Stimulated activated CD8-positive, alpha-beta memory T cell treated with anti-CD3 and anti-CD28 coated beads, Interleukin-4, amount 100 ng/mL, for 48 hours (primary cell): ENCODE measurements around the gene PAQR4.
A peak's percentile ranks its signal among the peaks of the same experiment; 100 is the strongest.
"Not testable (repeated sequence)": the region's sequence is repeated elsewhere in the genome, so short reads cannot be mapped to it uniquely, and the experiment has no call there.

ENCODE experiments used
- DNase-seq: peaks from one replicate; pipeline ENCODE4 v3.0.0-alpha.2; 2020

PAQR4 gene

GRCh38 chr16:2968738-2969544 lies at the start of gene PAQR4:
PAQR4 (plus strand) TSS chr16:2969348; CDS start chr16:2969675, 327 bp downstream.
- DNase-seq, result peak; percentile 88

GRCh38 chr16:2919511-2920255 lies 49.5 kb upstream of the PAQR4 start:
- DNase-seq, result peak; percentile 74

- no peak for DNase-seq
Observed at GRCh38 chr16:2923481-2923880, 45.7 kb upstream of the PAQR4 start.

GRCh38 chr16:2924901-2925755 lies 44.0 kb upstream of the PAQR4 start:
- no peak for DNase-seq

GRCh38 chr16:2925951-2926649 lies 43.0 kb upstream of the PAQR4 start:
- no peak for DNase-seq

GRCh38 chr16:2926650-2926999 lies 42.5 kb upstream of the PAQR4 start:
- DNase-seq, result no peak

- DNase-seq, result peak; percentile 94
Observed at GRCh38 chr16:2927010-2927646, 42.0 kb upstream of the PAQR4 start.

- not testable (repeated sequence) for DNase-seq
Observed at GRCh38 chr16:2928151-2928550, 41.0 kb upstream of the PAQR4 start.

GRCh38 chr16:2928796-2929195 lies 40.4 kb upstream of the PAQR4 start:
- DNase-seq, result no peak

GRCh38 chr16:2929693-2930092 lies 39.5 kb upstream of the PAQR4 start:
- no peak for DNase-seq

- no peak for DNase-seq
Observed at GRCh38 chr16:2930236-2930635, 38.9 kb upstream of the PAQR4 start.

- not testable (repeated sequence) for DNase-seq
Observed at GRCh38 chr16:2931231-2931914, 37.8 kb upstream of the PAQR4 start.

GRCh38 chr16:2933136-2933535 lies 36.0 kb upstream of the PAQR4 start:
- no peak for DNase-seq

GRCh38 chr16:2933701-2934100 lies 35.4 kb upstream of the PAQR4 start:
- no peak for DNase-seq

GRCh38 chr16:2934450-2934849 lies 34.7 kb upstream of the PAQR4 start:
- no peak for DNase-seq

- no peak for DNase-seq
Observed at GRCh38 chr16:2936436-2937011, 32.6 kb upstream of the PAQR4 start.

GRCh38 chr16:2937170-2937569 lies 32.0 kb upstream of the PAQR4 start:
- DNase-seq, result no peak

GRCh38 chr16:2938206-2938605 lies 30.9 kb upstream of the PAQR4 start:
- DNase-seq, result no peak

GRCh38 chr16:2939968-2940367 lies 29.2 kb upstream of the PAQR4 start:
- DNase-seq, result no peak

- no peak for DNase-seq
Observed at GRCh38 chr16:2942045-2942444, 27.1 kb upstream of the PAQR4 start.

GRCh38 chr16:2943716-2944115 lies 25.4 kb upstream of the PAQR4 start:
- DNase-seq, result not testable (repeated sequence)
